Ammon's horn (tissue), 1 donor: ENCODE results near the gene EPB41L5.
"Not testable (repeated sequence)": the region's sequence is repeated elsewhere in the genome, so short reads cannot be mapped to it uniquely, and the experiment has no call there.

Experiments used
- DNase-seq: peaks from one replicate; pipeline ENCODE4 v3.0.0-alpha.2; 2016; ENCODE audit warnings: low spot score

EPB41L5 gene

GRCh38 chr2:120029672-120030640, 17.1 kb downstream of the EPB41L5 start:
- no peak for DNase-seq

GRCh38 chr2:120032297-120032696, 19.4 kb downstream of the EPB41L5 start:
- DNase-seq: no peak

- DNase-seq: no peak
Observed at GRCh38 chr2:120034027-120034426, 21.1 kb downstream of the EPB41L5 start.

GRCh38 chr2:120034621-120035020, 21.7 kb downstream of the EPB41L5 start:
- DNase-seq: no peak

GRCh38 chr2:120036145-120036544, 23.3 kb downstream of the EPB41L5 start:
- DNase-seq: no peak

GRCh38 chr2:120037995-120038541, 25.2 kb downstream of the EPB41L5 start:
- no peak for DNase-seq

GRCh38 chr2:120042359-120042758, 29.5 kb downstream of the EPB41L5 start:
- no peak for DNase-seq

- no peak for DNase-seq
Observed at GRCh38 chr2:120044336-120044735, 31.5 kb downstream of the EPB41L5 start.

GRCh38 chr2:120045775-120046174, 32.9 kb downstream of the EPB41L5 start:
- DNase-seq: not testable (repeated sequence)

- not testable (repeated sequence) for DNase-seq
Observed at GRCh38 chr2:120046252-120046651, 33.4 kb downstream of the EPB41L5 start.

GRCh38 chr2:120052597-120052996, 39.7 kb downstream of the EPB41L5 start:
- DNase-seq: no peak

GRCh38 chr2:120053891-120054290, 41.0 kb downstream of the EPB41L5 start:
- no peak for DNase-seq

GRCh38 chr2:120059483-120059882, 46.6 kb downstream of the EPB41L5 start:
- DNase-seq: no peak

GRCh38 chr2:120060088-120060623, 47.3 kb downstream of the EPB41L5 start:
- DNase-seq: no peak

GRCh38 chr2:120064664-120065063, 51.8 kb downstream of the EPB41L5 start:
- no peak for DNase-seq

GRCh38 chr2:120066800-120067547, 54.1 kb downstream of the EPB41L5 start:
- DNase-seq: peak; percentile 2

- not testable (repeated sequence) for DNase-seq
Observed at GRCh38 chr2:120068040-120068658, 55.3 kb downstream of the EPB41L5 start.

- no peak for DNase-seq
Observed at GRCh38 chr2:120075545-120075944, 62.7 kb downstream of the EPB41L5 start.

GRCh38 chr2:120077896-120078295, 65.0 kb downstream of the EPB41L5 start:
- DNase-seq: no peak

GRCh38 chr2:120079647-120080046, 66.8 kb downstream of the EPB41L5 start:
- DNase-seq: no peak

GRCh38 chr2:120091436-120091835, 78.6 kb downstream of the EPB41L5 start:
- DNase-seq: no peak

- DNase-seq: no peak
Observed at GRCh38 chr2:120094795-120095194, 81.9 kb downstream of the EPB41L5 start.
